DOHH2 (cell line): ENCODE data around the gene PDE6D.

ENCODE experiments used
- H3F3A ChIP-seq: fragments of 200-600 bp; sonication (generic), shearing (Covaris generic); 2 replicates; pipeline ENCODE4 v1.6.0; 2016; ENCODE audit warnings: antibody characterized with exemption, mild to moderate bottlenecking; ENCODE audit not compliant: control insufficient read depth, insufficient read depth
- H3K27ac ChIP-seq: fragments of 200-600 bp; sonication (generic); 2 replicates; pipeline ENCODE4 v1.5.1; 2014; ENCODE audit warnings: low read depth, mild to moderate bottlenecking, low read length, moderate library complexity
- H3K27me3 ChIP-seq: fragments of 200-600 bp; sonication (generic); 2 replicates; pipeline ENCODE4 v1.6.1; 2014; ENCODE audit warnings: mild to moderate bottlenecking, low read length, mixed read lengths; ENCODE audit not compliant: control insufficient read depth
- H3K36me3 ChIP-seq: fragments of 200-600 bp; sonication (generic); 2 replicates; pipeline ENCODE4 v1.6.1; 2014; ENCODE audit warnings: mild to moderate bottlenecking, low read length, moderate library complexity, mixed read lengths; ENCODE audit not compliant: control insufficient read depth
- H3K4me1 ChIP-seq: fragments of 200-600 bp; sonication (generic); 2 replicates; pipeline ENCODE4 v1.6.1; 2014; ENCODE audit warnings: mild to moderate bottlenecking, low read length, mixed read lengths; ENCODE audit not compliant: control insufficient read depth
- H3K4me2 ChIP-seq: fragments of 200-600 bp; sonication (generic); 2 replicates; pipeline ENCODE4 v1.6.0; 2014; ENCODE audit warnings: mild to moderate bottlenecking, low read length, moderate library complexity
- H3K4me3 ChIP-seq: fragments of 200-600 bp; sonication (generic); 2 replicates; pipeline ENCODE4 v1.5.1; 2014; ENCODE audit warnings: mild to moderate bottlenecking, low read length, mixed read lengths
- H3K79me2 ChIP-seq: fragments of 200-600 bp; sonication (generic); 2 replicates; pipeline ENCODE4 v1.6.1; 2014; ENCODE audit warnings: mild to moderate bottlenecking, low read length, mixed read lengths; ENCODE audit not compliant: control insufficient read depth
- H3K9me2 ChIP-seq: fragments of 200-600 bp; sonication (generic); replicated peaks from 2 replicates; pipeline ENCODE4 v1.6.1; 2014; ENCODE audit warnings: mild to moderate bottlenecking, low read length, mixed read lengths; ENCODE audit not compliant: control insufficient read depth
- H3K9me3 ChIP-seq: fragments of 200-600 bp; sonication (generic); 2 replicates; pipeline ENCODE4 v1.6.1; 2014; ENCODE audit warnings: antibody characterized with exemption, low read length, mixed read lengths; ENCODE audit not compliant: control insufficient read depth, insufficient read depth
- H4K20me1 ChIP-seq: fragments of 200-600 bp; sonication (generic); 2 replicates; pipeline ENCODE4 v1.6.0; 2014; ENCODE audit warnings: low read depth, mild to moderate bottlenecking, antibody characterized with exemption, low read length, moderate library complexity; ENCODE audit not compliant: control insufficient read depth, insufficient read depth
- EZH2phosphoT487 ChIP-seq: fragments of 200-600 bp; sonication (generic); IDR thresholded peaks from 2 replicates; pipeline ENCODE4 v1.6.1; 2017; ENCODE audit warnings: borderline replicate concordance, mild to moderate bottlenecking, antibody characterized with exemption, low read length, moderate library complexity, mixed read lengths
- TF ChIP-seq, protein P1 (sequence below): fragments of 200-600 bp; sonication (generic); IDR thresholded peaks from one replicate; pipeline ENCODE4 v1.5.1; 2014; ENCODE audit warnings: antibody characterized with exemption, mild to moderate bottlenecking, low read depth, low read length; ENCODE audit not compliant: poor library complexity, severe bottlenecking

The PDE6D gene

DNA sequence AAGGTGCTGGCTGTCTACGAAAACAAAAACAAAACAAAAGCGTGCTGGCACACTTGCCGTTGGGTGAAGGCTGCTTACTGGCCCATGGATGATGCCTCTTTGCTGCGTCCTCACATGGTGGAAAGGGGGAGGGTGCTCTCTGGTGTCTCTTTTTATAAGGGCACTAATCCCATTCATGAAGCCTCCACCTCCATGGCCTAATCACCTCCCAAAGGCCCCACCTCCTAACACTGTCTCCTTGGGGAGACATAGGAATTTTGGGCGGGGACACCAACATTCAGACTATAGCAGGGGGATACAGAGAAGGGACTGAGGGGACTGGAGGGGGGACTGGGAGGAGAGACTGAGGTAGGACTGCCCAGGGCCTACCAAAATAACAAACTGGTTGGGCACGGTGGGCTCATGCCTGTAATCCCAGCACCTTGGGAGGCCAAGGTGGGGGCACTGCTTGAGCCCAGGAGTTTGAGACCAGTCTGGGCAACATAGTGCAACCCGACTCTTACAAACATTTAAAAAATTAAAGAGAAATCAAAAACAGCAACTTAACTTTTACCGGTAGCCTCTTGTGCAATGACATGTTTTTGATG lies 58.3 kb downstream of the PDE6D start:
- Histone ChIP-seq H3K79me2 (peaks cover 3% of the 10 kb centered on the region; the same call in 1 of the 2 replicates), H3K4me2 (no peak overlapping the region), H3K9me2 (no peaks in the 10 kb centered on the region), H3K27ac (no peak overlapping the region), H3K27me3 (no peaks in the 10 kb centered on the region), H3K4me1 (peaks cover 29% of the 10 kb centered on the region), H3K9me3 (no peaks in the 10 kb centered on the region), H3F3A (peaks cover 8% of the 10 kb centered on the region), H3K36me3 (peaks cover under 1% of the 10 kb centered on the region), H4K20me1 (no peaks in the 10 kb centered on the region), H3K4me3 (no peak overlapping the region)
- TF ChIP-seq, protein P1, sequence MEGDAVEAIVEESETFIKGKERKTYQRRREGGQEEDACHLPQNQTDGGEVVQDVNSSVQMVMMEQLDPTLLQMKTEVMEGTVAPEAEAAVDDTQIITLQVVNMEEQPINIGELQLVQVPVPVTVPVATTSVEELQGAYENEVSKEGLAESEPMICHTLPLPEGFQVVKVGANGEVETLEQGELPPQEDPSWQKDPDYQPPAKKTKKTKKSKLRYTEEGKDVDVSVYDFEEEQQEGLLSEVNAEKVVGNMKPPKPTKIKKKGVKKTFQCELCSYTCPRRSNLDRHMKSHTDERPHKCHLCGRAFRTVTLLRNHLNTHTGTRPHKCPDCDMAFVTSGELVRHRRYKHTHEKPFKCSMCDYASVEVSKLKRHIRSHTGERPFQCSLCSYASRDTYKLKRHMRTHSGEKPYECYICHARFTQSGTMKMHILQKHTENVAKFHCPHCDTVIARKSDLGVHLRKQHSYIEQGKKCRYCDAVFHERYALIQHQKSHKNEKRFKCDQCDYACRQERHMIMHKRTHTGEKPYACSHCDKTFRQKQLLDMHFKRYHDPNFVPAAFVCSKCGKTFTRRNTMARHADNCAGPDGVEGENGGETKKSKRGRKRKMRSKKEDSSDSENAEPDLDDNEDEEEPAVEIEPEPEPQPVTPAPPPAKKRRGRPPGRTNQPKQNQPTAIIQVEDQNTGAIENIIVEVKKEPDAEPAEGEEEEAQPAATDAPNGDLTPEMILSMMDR = no peak
- no peak for TF ChIP-seq EZH2phosphoT487

DNA sequence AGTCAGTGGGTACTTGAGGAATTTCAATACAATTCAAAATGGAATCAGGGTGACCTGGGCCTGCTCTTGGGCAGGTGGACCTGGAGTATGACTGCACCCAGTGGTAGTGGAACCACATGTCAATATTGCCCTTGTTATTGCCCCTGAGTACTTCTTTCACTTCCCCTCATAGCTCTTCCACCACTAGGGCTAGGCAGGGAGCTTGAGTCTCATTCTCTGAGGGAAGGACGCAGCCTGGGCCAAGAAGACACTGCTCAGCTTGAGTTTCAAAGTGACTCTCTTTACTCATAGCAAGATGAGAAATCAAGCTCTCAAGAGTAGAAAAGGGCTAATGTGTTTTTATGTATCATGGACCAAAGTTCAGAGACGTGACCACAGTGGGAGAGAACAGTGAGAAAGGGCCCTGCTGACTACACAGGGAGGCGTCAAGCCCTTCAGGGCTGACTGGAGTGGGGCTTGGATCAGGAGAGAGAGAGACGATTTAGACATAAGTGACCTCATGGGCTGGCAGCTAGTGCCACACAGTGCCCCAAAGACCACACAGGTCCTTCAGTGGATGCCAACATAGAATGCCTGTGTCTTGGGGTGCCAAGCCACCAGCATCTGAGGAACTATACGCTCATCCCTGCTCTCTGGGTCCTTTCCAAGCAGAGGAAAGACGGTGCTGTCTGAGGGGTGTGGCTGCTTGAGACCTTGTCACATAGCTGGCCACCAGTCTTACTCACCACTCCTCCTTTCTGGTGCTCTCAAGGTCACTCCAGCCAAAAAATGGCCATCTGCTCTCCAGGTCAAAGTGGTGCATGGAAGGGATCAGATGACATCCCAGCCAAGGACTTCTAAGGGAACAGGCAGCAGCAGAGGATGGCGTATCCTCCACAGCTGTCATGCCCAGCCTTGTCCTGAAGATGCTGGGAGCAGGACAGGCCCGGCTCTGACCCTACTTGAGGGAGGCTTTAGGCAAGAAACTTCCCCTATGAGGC lies 59.8 kb downstream of the PDE6D start:
- Histone ChIP-seq H3K4me2 (peak overlapping the region; percentile 32), H4K20me1 (no peaks in the 10 kb centered on the region), H3F3A (peaks cover 17% of the 10 kb centered on the region), H3K4me1 (peaks cover 45% of the 10 kb centered on the region), H3K4me3 (0 out of 2 replicates have a peak overlapping the region, but pooled peaks have one; percentile 3), H3K27me3 (no peaks in the 10 kb centered on the region), H3K79me2 (peaks cover 5% of the 10 kb centered on the region; the same call in 1 of the 2 replicates), H3K9me3 (0 out of 2 replicates have a peak, but pooled peaks cover 5% of the 10 kb centered on the region), H3K9me2 (no peaks in the 10 kb centered on the region), H3K27ac (0 out of 2 replicates have a peak overlapping the region, but pooled peaks have one; percentile 28), H3K36me3 (peaks cover 4% of the 10 kb centered on the region)
- TF ChIP-seq EZH2phosphoT487 = no peak
- TF ChIP-seq, protein P1 = peak; percentile 43

DNA sequence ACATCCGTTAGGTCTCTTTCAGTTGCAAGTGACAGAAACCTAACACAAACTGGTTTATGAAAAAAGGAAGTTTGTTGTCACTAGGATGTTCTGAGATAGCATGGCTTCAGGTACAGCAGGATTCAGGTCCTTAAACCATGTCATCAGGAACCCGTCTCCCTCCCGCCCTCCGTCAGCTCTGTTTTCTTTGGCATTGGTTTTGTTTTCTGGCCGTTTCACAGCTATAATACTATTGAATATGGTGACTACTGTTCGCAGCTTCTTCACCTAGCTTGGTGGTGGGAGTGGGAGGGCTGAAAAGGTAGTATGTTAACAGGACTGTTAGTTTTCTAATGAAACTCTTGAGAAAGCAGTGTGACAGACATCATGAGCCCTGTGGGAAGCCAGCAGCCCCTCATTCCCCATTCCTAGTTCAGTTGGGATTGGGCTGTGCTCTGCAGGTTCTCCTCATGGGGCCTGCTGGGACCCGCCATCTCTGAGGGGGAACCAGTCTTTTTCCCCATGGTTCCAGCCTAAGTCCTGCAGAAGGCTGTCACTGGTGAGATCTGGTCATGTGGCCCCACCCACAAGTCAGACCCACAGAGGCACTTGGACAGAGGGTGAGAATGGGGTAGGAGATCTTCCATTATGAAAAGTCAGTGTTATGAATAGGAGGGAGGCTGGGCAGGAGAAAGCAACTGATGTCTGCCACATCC lies 60.6 kb downstream of the PDE6D start:
- Histone ChIP-seq H3K4me2 (peak overlapping the region; percentile 32), H3F3A (peaks cover 24% of the 10 kb centered on the region), H3K27me3 (no peaks in the 10 kb centered on the region), H3K9me2 (no peaks in the 10 kb centered on the region), H3K36me3 (peaks cover 9% of the 10 kb centered on the region), H3K4me1 (peaks cover 53% of the 10 kb centered on the region), H4K20me1 (no peaks in the 10 kb centered on the region), H3K79me2 (peaks cover 8% of the 10 kb centered on the region), H3K4me3 (peak overlapping the region; percentile 3; the same call in 1 of the 2 replicates), H3K27ac (peak overlapping the region; percentile 28), H3K9me3 (0 out of 2 replicates have a peak, but pooled peaks cover 5% of the 10 kb centered on the region)
- TF ChIP-seq, protein P1 = no peak
- TF ChIP-seq EZH2phosphoT487 = no peak
